Mesodermal cell (in vitro differentiated cells): ENCODE data around the gene BFSP1.

Experiments
- H3K27ac ChIP-seq: 2 replicates; pipeline ENCODE4 v1.7.0; 2013; ENCODE audit warnings: mild to moderate bottlenecking, low read depth, low read length, moderate library complexity; ENCODE audit not compliant: severe bottlenecking
- H3K36me3 ChIP-seq: 2 replicates; pipeline ENCODE4 v1.7.1; 2013; ENCODE audit warnings: mild to moderate bottlenecking, low read length, moderate library complexity; ENCODE audit not compliant: control insufficient read depth, insufficient read depth
- H3K4me1 ChIP-seq: one replicate; pipeline ENCODE4 v1.7.1; 2013; ENCODE audit warnings: mild to moderate bottlenecking, low read length; ENCODE audit not compliant: insufficient read depth, control insufficient read depth, poor library complexity, severe bottlenecking
- H3K4me3 ChIP-seq: 2 replicates; pipeline ENCODE4 v1.7.0; 2013; ENCODE audit warnings: low read length, control low read depth, mild to moderate bottlenecking; ENCODE audit not compliant: insufficient read depth, poor library complexity, severe bottlenecking; ENCODE audit errors: extremely low read depth
- H3K9me3 ChIP-seq: 2 replicates; pipeline ENCODE4 v1.7.1; 2013; ENCODE audit warnings: mild to moderate bottlenecking, low read length, moderate library complexity; ENCODE audit not compliant: control insufficient read depth
- WGBS, 2 experiments: methylation state at CpG; one replicate each; pipeline ENCODE4 v1.1.5; 2013; ENCODE audit warnings: missing lambda C conversion rate in 2 of 2; ENCODE audit not compliant: insufficient coverage in 2 of 2; 5-methylcytosine and 5-hydroxymethylcytosine counted together

BFSP1 gene

DNA sequence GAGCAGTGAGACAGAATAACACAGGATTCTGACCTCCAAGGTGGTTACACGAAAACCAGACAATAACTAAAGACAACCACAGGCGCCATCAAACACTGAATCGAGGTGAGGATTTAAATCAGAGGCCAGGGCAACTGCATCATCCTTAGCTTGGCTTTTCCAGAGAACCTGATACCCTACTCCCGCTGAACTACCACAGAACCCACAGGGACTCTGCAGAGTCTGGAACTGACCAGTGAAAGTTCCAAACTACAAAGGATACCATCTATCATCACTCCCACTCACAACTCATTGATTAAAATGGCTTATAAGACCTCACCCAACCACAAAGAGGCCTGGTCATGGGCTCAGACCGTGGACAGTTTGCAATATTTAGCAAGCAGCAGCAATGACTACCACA, 85.0 kb downstream of the BFSP1 start:
- no peak overlapping the region for H3K4me3 ChIP-seq
- H3K36me3 ChIP-seq: no peaks in the 10 kb centered on the region
- no peaks in the 10 kb centered on the region for H3K9me3 ChIP-seq
- H3K4me1 ChIP-seq: no peaks in the 10 kb centered on the region
- H3K27ac ChIP-seq: no peak overlapping the region
- WGBS, 2 experiments: 93 to 94% methylated on average over 3 to 4 of the region's 5 CpGs

DNA sequence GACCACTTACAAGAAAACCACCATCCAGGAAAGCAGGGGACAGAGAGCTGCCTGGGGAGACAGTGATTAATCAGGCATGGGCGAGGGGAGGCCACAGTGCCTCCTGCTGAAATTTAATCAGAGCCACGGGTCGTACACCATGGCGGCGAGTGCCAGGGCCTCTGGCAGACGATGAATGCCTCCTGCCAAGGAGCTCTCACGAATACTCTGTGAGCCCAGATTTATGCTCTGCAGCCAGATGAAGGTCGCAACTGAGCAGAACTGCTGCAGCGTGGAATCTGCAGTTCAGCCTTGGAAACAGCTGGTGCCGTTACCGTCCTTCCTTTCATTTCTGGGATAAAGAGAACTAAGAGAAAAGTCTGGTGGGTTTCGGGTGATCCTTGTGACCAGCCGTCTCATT, 85.6 kb downstream of the BFSP1 start:
- H3K9me3 ChIP-seq: no peaks in the 10 kb centered on the region
- H3K36me3 ChIP-seq: no peaks in the 10 kb centered on the region
- no peak overlapping the region for H3K27ac ChIP-seq
- WGBS, 2 experiments: 90 to 91% methylated on average over 13 of the region's 13 CpGs
- H3K4me3 ChIP-seq: no peak overlapping the region
- H3K4me1 ChIP-seq: no peaks in the 10 kb centered on the region

DNA sequence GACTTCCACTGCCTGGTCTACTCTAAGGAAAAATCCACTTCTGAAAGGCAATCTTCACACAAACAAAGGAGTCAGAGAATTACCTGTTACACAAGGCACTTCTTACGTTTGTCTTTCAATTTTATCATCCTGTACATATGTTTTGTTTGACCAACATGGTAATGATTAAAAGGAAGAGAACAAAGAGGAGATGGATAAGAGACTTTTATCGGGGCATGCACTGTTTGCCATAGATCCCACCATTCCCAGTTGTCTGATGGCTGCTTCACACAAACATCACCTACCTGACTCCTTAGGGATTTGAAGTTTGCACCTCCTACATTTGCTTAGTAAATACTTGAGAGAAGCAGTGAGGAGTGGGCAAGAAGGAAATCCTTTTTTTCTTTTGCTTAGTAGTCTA, 87.1 kb downstream of the BFSP1 start:
- Histone ChIP-seq H3K9me3 (no peaks in the 10 kb centered on the region), H3K27ac (no peak overlapping the region)

More for the DNA sequence above, 87.1 kb downstream of the BFSP1 start:
- H3K4me1 ChIP-seq: no peaks in the 10 kb centered on the region
- H3K4me3 ChIP-seq: no peak overlapping the region
- WGBS, 2 experiments: no CpG with 5 or more reads among the region's 2 CpGs
- no peaks in the 10 kb centered on the region for H3K36me3 ChIP-seq
